ENCODE measurements around the gene NRCAM.
"Not testable (repeated sequence)": the region's sequence is repeated elsewhere in the genome, so short reads cannot be mapped to it uniquely, and the experiment has no call there.

Gene NRCAM

DNA sequence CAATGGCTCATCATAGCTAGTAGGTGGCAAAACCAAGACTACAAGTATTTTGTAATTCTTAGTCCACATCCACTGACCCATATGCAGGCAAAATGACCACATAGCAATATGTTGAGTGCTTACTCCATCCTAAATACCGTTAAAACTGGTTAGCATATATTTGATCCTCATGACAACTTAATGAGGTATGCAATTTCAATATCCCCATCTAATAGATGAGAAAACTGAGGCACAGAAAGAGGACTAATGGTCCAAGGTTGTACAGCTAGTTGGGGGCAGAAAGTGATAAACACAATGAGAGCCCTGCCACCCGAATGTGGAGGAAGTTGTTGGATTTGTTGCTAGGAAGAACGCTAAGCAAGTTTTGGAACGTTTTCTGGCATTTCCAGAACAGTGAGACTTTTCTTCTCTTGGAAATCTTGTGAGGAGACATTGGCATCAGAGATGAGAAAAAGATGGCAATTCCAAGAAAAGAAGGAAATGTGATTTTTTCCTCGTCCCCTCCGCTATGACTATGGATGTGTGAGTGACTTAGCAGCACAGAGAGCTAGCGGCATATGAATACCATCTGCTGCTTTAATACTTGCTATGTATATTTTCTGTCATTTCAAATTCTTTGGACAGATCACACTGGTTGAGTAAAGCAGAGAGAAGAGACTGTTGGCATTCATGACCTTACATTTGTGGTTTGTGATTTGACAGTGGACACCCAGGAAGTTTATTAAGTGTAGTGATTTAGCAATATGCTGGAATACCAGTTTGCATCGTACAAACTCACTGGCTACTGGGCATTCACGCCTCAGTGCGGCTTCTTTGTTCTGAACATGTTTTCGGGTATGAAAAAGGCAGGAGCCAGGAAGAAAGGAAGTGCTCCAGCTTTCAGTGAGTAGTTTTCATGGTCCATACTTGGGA is 51.5 kb downstream of the NRCAM start:
- in situ Hi-C loops (cut with MboI; ENCODE audit: low sequenced_read_pairs) = no loop called here

DNA sequence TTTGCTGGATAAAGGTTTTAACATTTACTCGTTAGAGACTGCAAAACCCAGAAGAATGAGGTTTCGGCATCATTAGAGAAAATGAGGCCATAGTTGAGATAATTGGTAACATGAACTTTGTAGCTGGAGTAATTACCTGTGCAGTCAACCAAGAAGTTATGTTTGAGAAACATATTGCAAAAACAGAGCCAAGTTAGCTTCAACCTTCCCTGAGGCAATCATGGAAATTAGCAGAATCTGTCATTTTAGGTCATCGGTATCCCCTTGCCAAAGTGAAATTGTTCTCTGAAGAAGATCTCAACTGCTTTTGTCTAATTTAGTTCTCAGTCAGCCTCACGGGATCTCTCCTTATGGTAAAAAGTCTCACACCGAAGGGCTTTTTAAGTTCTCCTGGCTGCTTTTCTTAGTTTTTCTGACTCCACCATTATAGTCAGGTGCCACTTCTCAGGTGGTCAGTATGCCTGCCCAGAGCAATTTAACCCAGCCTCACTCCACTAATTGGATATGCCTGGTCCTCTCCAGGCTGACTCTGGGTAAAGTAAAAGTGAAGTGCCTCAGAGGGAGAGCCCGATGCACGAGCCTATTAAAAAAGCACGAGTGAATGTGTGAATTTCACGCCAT is 52.5 kb downstream of the NRCAM start:
- in situ Hi-C loops (cut with MboI; ENCODE audit: low sequenced_read_pairs) = no loop called here

DNA sequence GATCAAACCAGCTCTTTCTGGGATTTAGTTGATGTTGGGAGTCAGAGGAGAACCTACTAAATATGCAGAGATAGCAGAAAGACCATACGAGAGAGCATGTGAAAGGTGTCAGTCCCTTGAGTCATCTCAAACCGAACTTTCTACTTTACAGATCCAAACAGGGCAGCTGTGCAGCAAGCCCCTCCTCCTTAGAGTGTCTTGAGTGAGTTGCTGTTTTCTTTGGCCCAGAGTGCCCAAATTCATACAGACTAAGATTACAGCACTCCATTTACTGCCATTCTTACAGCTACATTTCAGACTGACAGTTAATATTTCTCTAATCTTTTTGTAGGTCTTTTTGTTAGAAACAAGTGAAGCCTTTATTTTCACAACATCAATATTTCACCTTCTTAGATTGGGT is 53.4 kb downstream of the NRCAM start:
- in situ Hi-C loops (cut with MboI; ENCODE audit: low sequenced_read_pairs) = no loop called here

DNA sequence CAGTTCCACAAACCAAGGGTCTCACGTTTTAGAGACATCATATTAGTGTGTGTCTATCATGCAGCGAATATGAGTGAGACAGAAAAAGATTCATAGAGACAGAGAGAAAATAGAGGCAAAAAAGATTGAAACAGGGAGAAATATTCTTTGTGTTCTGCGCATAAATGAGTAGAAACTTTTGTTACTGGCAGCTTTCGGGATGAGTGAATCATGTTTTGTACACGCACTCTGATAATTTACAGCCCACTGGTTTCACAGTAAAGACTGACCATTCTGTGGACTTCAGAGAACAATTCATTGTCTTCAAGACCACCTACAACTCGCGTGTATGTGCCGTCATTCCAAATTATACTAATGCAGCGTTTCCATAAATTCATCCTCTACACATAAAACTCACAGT is 60.2 kb downstream of the NRCAM start:
- in situ Hi-C loops (cut with MboI; ENCODE audit: low sequenced_read_pairs) = no loop called here

DNA sequence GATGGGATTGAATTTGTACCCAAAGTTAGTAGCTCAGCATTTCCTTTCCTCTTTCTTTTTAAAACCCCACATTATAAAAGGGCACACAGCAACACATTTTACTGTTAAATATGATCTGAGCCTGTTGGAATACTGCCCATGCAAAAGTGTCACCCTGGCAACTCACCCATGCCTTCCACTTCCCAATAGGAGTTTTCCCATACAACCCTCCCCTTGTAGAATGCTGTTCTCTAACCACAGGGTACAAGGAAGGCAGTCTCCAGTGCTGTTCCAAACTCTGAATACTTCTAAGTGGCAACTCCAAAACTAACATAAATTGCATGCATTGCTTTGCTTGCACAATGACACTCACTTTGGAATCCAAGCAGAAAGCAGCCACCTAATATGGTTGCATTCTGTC is 60.8 kb downstream of the NRCAM start:
- in situ Hi-C loops (cut with MboI; ENCODE audit: low sequenced_read_pairs) = no loop called here

DNA sequence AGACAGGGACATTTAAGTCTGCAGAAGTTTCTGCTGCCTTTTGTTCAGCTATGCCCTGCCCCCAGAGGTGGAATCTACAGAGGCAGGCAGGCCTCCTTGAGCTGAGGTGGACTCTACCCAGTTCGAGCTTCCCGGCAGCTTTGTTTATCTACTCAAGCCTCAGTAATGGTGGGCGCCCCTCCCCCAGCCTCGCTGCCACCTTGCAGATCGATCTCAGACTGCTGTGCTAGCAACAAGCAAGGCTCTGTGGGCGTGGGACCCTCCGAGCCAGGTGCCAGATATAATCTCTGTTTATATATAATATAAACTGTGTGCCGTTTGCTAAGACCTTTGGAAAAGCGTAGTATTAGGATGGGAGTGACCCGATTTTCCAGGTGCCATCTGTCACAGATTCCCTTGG is 63.1 kb downstream of the NRCAM start:
- in situ Hi-C loops (cut with MboI; ENCODE audit: low sequenced_read_pairs) = not testable (repeated sequence)

DNA sequence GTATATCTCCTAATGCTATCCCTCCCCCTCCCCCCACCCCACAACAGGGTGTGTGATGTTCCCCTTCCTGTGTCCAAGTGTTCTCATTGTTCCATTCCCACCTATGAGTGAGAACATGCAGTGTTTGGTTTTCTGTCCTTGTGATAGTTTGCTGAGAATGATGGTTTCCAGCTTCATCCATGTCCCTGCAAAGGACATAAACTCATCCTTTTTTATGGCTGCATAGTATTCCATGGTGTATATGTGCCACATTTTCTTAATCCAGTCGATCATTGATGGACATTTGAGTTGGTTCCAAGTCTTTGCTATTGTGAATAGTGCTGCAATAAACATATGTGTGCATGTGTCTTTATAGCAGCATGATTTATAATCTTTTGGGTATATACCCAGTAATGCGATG is 68.5 kb downstream of the NRCAM start:
- in situ Hi-C loops (cut with MboI; ENCODE audit: low sequenced_read_pairs) = not testable (repeated sequence)

DNA sequence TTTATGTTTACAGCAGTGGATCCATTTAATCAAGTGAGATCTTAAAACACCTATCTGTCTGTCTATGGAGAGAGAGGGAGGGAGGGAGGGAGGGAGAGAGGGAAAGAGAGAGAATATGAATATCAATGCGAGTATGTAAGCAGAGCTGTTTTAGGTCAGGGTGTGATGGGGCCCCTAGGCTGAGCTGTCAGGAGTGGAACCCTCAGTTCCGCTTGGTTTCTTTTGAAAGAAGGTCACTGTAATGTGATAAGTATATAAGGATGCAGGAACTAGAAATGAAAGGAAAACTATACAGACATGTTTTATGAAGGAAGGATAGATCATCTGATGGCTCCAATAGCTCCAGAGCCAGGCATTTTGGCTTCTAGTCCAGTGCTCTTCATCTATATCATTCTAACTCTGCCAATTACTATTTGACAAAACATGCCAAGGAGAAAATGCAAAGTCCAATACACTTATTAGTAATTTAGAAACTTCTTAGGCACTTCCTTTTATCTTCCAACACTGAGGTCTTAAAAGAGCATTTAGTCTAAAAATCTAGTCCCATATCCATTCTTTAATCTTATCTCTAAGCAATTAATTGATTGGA is 70.3 kb downstream of the NRCAM start:
- in situ Hi-C loops (cut with MboI; ENCODE audit: low sequenced_read_pairs) = no loop called here

DNA sequence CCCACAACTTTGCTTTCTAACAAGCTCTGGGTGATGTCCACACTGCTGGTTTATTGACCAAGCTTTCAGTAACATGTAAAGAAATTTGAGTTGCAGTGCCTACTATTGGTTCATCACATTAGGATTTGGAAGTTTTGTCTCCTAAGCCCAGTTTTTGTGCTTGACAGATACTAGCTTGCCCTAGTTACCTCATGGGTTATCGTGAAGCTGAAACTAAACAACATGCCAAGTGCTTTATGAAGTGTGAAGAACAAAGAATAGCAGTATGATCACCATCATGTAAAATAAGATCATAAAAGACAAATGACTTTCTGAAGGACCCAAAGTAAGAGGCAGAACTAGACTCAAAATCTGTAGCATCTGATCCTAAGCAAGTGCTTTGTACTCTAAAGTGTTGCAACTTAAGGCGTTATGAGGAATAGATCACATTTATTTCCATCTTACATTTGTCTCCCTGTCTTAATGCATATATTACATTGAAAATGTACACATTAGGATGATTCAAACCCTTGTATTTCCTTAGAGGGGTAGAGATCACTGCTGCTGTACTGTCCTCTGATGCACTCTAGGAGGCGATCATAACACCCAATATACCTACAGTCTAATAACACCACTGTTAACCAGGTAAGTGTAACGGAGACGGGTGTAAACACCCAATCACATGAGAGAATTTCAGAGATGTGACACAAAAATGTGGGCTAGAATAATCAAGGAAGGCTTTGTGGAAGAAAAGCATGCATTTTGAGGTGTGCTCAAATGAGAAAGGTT is 71.3 kb downstream of the NRCAM start:
- in situ Hi-C loops (cut with MboI; ENCODE audit: low sequenced_read_pairs) = no loop called here

DNA sequence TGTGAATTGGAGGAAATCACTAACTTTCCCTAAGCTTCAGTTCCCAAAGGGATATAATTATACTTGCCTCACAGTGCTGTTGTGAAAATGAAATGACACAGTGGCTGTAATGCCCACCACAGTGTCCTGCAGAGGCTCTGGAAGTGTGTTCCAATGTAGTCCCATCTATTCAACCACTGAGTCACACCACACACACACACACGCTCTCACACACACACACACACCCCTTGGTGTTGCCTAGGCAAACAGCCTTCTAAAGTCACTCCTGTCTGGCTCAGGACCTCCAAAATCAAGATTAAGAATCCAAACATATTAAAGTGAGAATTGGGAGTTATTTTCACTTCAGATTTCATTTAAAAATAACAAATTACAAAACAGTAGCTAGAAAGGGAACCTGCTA is 73.3 kb downstream of the NRCAM start:
- in situ Hi-C loops (cut with MboI; ENCODE audit: low sequenced_read_pairs) = no loop called here

DNA sequence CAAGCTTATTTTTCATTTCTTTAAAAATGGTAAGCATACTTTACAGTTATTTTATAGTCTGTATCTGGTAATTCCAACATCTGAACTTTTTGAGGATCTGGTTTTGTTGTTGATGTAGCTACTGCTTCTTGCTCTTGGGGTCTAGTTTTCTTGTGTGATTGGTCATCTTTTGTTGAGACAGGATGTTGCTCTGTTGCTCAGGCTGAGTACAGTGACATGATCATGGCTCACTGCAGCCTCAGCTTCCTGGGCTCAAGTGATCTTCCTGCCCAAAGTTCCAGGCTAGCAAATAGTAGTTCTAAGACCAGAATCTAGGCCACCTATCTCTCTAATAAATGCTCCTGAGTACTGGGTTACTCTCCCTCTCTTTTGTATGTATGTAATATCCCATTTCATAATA is 75.7 kb downstream of the NRCAM start:
- in situ Hi-C loops (cut with MboI; ENCODE audit: low sequenced_read_pairs) = no loop called here

DNA sequence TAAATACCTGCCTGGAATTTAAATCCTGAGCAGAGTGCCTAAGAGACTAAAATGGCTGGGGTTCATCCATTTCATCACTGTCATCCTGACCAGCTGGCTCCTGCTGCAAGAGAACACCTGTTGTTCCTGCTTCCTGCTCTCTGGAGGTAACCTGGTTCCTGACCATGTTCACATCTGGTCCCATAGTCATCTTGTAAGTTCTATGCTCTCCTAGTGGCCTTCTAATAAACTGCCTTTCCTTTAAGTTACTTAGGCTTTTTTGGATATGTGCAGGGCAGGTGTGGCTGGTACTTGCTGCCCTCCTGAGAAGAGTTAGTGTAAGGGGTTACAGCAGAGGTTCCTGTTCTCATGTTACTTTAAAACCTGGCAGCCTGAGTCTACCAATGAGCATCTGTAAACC is 80.0 kb downstream of the NRCAM start:
- in situ Hi-C loops (cut with MboI; ENCODE audit: low sequenced_read_pairs) = no loop called here

DNA sequence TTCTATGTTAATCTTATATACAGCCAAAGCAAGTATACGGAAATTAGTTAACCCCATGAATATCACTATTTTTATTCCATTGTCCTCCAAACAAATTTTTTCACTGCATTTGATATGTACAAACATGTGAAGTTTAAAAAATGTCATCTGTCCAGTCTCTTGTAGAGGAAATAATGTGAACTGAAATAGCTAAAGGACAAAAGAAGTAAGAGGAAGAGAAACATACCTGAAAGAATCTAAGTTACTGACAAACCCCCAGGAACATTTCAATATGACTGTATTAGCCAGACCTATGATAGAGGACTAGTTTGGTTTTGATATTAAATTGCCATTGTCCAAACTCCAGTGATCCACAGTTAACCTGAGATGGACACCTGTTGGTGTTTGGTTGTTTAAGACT is 80.6 kb downstream of the NRCAM start:
- in situ Hi-C loops (cut with MboI; ENCODE audit: low sequenced_read_pairs) = no loop called here

DNA sequence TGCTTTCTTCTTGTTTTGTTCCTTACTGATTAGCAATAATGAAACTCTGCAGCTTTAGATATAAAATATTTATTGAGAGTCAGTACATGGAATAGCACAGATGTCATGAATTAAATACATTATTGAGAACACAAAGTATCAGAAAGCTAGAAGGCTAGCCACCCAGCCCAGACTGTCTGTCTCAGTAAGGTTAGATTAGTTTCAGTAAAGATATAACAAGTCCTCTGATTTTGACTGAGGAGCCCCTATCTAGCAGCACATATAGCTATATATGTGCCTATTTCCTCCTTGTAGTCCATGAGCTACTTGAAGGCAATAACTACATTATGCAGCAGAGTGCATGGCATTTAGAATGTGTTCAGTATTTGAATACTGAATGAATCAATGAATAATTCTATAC is 81.3 kb downstream of the NRCAM start:
- in situ Hi-C loops (cut with MboI; ENCODE audit: low sequenced_read_pairs) = no loop called here

DNA sequence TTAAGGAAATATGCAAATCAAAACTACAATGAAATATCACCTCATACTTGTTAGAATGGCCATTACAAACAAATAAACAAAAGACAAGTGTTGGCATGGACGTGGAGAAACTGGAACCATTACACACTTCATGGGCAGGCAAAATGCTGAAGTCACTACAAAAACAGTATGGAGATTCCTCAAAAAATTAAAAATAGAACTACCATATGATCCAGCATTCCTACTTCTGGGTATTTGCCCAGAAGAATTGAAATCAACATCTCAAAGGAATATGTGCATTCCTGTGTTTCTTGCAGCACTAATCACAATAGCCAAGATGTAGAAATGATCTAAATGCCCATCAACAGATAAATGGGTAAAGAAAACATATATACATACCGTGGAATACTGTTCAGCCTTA is 83.6 kb downstream of the NRCAM start:
- in situ Hi-C loops (cut with MboI; ENCODE audit: low sequenced_read_pairs) = no loop called here

DNA sequence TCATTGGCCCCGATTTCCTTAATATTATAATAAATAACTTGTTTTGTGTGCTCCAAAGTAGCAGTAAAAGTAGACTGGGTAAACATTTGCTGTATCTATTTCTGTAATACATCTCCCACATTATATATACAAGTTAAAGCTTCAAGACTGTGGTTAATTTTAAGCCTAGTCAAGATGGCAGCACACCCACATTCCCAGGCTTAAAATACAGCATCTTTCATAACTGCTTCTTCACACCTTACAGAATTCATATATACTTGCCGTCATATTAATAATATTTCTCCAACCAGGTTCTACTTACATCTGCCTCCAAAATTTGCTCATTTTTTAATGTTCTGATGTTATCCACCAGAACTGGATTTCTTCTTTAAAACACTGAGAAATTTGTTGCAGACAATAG is 85.6 kb downstream of the NRCAM start:
- in situ Hi-C loops (cut with MboI; ENCODE audit: low sequenced_read_pairs) = no loop called here

DNA sequence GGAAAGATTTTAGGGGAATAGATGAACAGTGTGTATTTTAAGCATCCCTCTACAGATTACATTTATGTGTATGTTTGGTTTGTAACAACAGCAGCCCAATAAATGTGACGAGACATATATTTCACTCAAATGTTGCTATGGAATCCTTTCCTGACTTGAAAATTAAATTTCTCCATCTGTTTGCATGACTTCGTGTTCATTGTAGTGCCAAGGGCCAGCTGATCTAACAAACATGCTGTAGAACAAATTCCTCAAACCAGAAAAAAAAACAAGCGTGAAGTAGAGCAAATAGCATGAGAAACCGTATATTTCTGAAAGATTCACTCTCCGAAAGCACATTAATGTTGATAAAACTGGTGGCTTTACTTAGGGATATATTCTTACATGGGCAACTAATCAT is 87.8 kb downstream of the NRCAM start:
- in situ Hi-C loops (cut with MboI; ENCODE audit: low sequenced_read_pairs) = no loop called here

DNA sequence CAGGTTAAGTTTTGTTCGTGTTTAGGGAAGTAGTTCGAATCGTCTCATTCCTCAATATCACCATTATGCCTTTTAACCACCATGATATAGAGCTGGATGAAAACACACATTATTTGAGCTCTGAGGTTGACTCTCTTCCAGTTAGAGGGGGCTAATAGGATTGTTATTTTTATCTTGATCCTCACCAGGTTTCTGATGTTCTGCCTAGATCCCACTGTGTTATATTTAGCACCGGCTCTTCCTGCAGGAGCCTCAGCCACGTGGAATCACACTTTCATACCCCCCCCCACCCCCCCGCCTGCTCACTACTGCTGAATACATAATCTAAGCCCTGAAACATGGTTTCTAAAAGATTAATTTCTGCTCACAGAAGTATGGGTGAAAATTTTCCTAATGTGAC is 88.3 kb downstream of the NRCAM start:
- in situ Hi-C loops (cut with MboI; ENCODE audit: low sequenced_read_pairs) = no loop called here

DNA sequence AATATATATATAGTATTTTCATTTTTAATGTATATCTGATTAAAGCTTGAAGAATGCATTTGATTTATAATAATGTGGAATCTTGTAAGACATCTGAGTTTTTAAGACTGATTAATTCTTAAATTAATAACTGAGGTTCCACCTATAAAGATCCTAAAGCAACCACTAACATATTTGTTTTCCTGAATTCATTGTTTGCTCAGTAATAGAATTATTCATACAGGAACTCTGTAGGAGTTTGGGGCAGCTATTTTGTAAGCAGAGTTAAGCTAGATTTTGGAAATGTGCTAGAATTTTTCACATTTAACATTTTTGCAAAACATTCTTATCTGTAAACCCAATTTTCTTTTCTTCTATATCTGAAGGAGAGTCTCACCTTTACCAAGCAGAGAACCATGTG is 88.9 kb downstream of the NRCAM start:
- in situ Hi-C loops (cut with MboI; ENCODE audit: low sequenced_read_pairs) = no loop called here

DNA sequence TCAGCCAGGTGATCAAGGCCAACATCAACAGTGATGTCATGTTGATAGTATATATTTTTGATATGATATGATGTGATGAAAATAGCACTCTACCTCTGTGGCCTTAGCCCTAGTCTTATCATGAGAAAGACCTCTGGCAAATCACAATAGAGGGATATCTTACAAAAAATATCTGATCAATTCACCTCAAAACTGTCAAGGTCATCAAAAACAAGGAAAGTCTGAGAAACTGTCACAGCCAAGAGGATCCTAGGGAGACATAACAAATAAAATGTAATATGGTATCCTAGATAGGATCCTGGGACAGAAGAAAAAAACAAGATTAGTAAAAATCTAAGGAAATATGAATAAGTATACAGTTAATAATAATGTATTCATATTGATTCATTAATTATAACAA is 92.6 kb downstream of the NRCAM start:
- in situ Hi-C loops (cut with MboI; ENCODE audit: low sequenced_read_pairs) = no loop called here

DNA sequence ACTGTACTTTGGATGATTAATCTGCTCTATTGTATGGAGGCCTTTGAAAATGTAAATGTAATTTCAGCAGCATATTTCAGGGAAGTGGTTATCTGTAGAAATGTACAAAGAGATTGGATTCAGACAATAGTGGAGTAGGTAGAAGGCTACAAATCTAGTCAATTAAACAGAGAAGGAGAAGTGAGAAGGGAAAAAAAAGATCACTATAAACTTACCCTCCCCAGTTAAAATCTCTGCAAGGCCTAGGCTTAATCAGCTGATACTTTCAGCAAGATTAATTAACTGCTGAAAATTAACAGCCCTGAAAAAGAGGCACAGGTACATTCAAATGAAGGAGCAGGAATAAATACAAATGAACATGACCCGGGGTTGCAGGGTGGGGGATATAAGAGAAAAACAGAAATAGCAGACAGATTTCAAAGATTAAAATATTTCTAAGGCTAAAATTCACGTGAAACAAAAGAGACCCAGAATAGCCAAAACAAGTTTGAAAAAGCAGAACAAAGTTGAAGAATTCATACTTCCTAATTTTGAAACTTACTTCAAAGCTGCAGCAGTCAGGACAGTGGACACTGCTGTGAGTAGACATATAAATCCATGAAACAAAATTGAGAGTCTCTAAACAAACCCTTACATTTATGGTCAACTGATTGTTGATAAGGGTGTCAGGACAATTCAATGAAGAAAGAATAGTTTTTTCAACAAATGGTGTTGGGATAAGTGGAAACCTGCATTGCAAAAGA is 96.0 kb downstream of the NRCAM start:
- in situ Hi-C loops (cut with MboI; ENCODE audit: low sequenced_read_pairs) = no loop called here

Measured in HL-60/S4 (cell line).